Measurements from ENCODE around the gene NFKBIB.

DNA sequence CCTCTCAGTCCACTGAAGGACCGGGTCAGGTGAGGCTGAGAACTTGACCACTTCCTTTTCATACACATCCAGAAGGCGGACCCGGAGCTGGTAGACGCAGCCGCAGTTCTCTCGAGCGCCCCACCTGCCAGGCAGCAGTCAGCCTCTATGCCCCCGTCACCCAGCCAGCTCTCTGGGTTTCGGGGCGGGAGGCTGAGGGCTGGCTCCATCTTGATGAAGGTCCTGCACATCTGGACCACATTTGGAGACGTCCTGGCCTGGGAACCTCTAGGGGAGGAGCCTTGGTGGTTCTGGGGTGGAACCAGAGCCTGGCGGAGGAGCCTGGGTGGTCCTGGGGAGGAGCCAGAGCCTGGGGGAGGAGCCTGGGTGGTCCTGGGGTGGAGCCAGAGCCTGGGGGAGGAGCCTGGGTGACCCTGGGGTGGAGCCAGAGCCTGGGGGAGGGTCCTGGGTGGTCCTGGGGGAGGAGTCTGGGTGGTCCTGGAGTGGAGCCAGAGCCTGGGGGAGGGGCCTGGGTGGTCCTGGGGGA, 45.3 kb downstream of the NFKBIB start:
- TF ChIP-seq, protein P1, sequence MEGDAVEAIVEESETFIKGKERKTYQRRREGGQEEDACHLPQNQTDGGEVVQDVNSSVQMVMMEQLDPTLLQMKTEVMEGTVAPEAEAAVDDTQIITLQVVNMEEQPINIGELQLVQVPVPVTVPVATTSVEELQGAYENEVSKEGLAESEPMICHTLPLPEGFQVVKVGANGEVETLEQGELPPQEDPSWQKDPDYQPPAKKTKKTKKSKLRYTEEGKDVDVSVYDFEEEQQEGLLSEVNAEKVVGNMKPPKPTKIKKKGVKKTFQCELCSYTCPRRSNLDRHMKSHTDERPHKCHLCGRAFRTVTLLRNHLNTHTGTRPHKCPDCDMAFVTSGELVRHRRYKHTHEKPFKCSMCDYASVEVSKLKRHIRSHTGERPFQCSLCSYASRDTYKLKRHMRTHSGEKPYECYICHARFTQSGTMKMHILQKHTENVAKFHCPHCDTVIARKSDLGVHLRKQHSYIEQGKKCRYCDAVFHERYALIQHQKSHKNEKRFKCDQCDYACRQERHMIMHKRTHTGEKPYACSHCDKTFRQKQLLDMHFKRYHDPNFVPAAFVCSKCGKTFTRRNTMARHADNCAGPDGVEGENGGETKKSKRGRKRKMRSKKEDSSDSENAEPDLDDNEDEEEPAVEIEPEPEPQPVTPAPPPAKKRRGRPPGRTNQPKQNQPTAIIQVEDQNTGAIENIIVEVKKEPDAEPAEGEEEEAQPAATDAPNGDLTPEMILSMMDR (IDR thresholded peaks at IDR 0.05; ENCODE audit: low read depth, low read length): no peak
- TF ChIP-seq POLR2A (IDR thresholded peaks at IDR 0.05; ENCODE audit: extremely low read depth, insufficient read length): no peak
- TF ChIP-seq, protein P2, sequence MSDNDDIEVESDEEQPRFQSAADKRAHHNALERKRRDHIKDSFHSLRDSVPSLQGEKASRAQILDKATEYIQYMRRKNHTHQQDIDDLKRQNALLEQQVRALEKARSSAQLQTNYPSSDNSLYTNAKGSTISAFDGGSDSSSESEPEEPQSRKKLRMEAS (IDR thresholded peaks at IDR 0.05; ENCODE audit: low read depth, low read length): no peak
